ENCODE results near the gene PRAMEF12. TPM values are rescaled to one million over a fixed set of nuclear protein-coding genes. Genes with fewer than 3 reads are reported as not detected.
"Not testable (repeated sequence)": the region's sequence is repeated elsewhere in the genome, so short reads cannot be mapped to it uniquely, and the experiment has no call there.

PRAMEF12 gene
- not detected for polyA plus RNA-seq (2013, experiment 1 of 2; ENCODE audit: insufficient read length)
- not detected for polyA plus RNA-seq (2013, experiment 2 of 2; ENCODE audit: insufficient read length)

DNA sequence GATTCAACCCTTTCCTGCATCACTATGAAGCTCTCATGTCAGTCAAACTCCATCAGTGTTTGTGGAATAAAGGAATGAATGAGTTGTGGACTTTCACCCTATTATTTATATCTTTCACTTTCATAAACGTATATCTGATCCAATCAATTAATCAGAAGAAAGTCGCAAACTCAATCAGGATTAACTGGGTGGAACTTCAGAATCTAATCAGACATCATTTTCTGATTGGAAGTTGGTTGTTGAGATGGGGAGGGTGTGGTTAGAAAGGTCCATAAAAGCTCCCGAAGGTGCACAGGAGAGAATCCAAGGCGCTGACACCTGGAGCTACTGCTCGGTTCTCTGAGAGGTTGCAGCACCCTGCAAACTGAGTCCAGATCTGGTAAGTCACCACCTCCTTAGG lies at the start of gene PRAMEF12:
Gene PRAMEF12, plus strand, starts transcription at position 301 of the 400 bp plus-strand sequence. CDS start 1,130 bp downstream, outside the sequence.
- DNase-seq: no peak

DNA sequence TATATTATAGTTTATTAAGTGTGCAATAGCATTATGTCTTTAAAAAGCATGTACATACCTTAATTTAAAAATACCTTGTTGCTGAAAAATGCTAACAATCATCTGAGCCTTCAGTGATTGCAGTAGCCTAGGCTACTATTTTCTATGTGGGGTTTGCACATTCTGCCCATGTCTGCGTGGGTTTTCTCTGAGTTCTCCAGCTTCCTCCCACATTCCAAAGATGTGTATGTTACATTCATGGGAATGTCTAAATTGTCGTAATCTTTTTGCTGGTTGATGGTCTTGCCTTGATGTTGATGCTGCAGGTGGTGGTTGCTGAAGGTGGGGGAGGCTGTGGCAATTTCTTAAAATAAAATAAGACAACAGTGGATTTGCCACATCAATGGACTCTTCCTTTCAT lies 45.1 kb upstream of the PRAMEF12 start:
- no peak for DNase-seq

DNA sequence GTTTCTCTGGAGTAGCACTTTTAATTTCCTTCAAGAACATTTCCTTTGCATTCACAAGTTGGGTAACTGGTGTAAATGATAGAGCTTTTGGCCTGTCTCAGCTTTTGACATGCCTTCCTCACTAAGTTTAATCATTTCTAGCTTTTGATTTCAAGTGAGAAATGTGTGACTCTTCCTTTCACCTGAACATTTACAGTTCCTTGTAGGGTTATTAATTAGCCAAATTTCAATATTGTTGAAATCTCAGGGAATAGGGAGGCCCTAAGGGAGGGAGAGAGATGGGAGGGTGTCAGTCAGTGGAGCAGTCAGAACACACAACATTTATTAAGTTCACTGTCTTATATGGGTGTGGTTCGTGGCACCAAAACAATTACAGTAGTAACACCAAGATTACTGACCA lies 43.4 kb upstream of the PRAMEF12 start:
- no peak for DNase-seq

DNA sequence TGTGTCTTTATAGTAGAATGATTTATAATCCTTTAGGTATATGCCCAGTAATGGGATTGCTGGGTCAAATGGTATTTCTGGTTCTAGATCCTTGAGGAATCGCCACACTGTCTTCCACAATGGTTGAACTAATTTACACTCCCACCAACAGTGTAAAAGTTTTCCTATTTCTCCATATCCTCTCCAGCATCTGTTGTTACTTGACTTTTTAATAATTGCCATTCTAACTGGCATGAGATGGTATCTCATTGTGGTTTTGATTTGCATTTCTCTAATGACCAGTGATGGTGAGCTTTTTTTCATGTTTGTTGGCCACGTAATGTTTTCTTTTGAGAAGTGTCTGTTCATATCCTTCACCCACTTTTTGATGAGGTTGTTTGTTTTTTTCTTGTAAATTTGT lies 42.5 kb upstream of the PRAMEF12 start:
- DNase-seq: not testable (repeated sequence)

DNA sequence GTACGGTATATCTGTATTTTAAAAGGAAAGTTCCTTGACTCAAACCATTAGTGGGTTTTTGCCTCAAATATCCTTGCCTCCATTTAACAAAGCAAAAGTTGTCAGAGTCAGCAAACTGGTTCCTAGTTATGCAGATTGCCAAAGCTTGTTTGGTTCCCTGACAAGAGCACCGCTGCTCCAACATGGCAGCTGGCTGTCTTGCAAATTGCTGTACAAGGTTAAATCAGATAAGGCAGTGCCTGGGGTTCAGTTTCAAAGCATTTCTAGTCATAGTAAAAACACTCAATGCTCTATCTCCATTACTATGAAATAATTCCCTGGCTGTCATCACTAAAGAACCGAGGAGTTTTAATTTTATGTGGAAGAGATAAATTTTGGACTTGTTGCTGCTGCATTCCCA lies 38.9 kb upstream of the PRAMEF12 start:
- no peak for DNase-seq

DNA sequence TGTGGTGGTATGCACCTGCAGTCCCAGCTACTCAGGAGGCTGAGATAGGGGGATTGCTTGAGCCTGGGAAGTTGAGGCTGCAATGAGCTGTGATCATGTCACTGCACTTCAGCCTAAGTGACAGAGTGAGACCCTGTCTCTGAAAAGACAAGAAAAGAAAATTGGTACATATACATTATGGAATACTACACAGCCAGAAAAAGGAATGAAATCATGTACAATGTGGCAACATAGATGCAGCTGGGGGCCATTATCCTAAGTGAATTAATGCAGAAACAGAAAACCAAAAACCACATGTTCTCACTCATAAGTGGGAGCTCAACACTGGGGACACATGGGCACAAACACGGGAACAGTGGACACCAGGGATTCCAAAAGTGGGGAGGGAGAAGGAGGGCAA lies 34.6 kb upstream of the PRAMEF12 start:
- no peak for DNase-seq

DNA sequence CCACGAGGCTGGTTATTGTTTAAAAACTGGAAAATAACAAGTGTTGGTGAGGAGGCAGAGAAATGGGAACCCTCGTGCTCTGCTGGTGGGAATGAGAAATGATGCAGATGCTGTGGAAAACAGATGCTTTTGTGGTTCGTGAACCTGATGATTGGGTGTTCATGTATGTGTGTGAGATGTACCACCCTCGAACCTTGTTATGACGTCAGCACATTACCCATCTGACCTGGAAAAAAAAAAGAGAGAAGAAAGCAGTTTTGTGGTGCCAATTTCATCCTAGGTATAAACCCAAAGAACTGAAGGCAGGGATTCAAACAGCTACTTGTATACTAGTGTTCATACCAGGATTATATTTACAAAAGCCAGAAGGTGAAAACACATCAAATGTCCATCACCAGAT lies 33.9 kb upstream of the PRAMEF12 start:
- DNase-seq: no peak

DNA sequence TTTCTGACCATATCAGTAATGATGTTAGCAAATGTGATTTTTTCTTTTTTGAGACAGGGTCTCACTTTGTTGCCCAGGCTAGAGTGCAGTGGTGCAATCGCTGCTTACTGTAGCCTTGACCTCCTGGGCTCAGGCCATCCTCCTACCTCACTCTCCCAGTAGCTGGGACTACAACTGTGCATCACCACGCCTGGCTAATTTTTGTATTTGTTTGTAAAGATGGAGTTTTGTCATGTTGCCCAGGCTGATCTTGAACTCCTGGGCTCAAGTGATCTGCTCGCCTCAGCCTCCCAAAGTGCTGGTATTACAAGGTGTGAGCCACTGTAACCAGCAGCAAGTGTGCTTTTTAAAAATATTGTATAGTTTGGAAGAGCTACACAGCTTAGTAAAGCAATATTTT lies 31.6 kb upstream of the PRAMEF12 start:
- DNase-seq: no peak

DNA sequence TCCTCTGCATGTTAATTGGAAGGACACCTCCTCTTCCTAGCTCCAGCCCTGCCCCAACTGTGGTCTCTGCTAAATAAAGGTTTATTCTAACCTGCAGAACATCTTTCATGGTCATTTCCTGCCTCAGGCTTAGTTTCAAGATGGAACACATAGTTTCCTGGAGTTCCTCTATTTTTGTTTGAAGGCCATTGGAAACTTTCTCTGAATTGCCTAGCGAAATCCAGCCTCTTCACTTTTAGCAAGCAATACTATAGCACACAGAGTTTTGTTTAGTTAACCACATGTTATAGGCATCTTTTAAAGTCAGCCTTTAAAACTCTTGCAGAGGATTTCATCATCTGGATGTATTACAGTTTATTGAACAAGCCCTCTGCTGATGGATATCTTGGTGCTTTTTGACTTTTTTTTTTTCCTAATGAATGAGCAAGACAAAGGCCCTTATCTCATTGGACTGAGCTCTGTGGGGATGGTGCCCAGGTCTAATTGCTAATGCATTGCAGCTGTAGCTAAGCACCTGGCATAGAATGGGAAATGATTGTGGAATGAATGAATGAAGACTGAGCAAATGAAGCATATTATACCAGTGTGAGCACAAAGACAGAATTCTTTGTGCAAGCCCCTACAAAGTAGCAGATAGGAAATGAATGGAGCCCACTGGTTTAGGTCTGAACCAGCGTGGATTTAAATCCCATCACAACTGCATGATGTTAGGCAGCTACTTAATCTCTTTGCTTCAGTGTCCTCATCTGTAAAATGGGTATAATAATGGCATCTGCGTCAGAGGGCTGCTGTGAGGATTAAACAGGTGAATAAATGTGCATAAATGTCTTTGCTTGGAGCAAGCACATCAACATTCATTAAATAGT lies 28.2 kb upstream of the PRAMEF12 start:
- DNase-seq: peak; percentile 61

DNA sequence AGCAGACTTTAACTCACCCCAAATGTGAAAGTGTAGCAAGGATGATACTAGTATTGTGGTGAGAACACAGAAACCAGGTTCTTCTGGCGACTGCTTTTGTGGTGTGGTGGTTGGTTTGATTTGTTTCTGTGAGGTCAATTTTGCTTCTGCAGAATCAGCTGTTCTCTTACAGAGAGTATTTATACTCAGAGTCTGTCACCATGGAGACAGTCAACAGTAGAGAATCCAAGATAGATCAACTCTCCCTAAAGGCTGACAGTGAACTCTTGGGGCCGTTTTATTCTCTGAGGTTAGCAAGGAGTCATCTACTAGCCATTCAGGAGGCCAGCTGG lies 27.6 kb upstream of the PRAMEF12 start, which contains the start of gene CFAP107:
Gene CFAP107, plus strand, starts transcription at position 209 of the 332 bp plus-strand sequence. CDS start 231 bp downstream, outside the sequence.
- DNase-seq: peak; percentile 24

DNA sequence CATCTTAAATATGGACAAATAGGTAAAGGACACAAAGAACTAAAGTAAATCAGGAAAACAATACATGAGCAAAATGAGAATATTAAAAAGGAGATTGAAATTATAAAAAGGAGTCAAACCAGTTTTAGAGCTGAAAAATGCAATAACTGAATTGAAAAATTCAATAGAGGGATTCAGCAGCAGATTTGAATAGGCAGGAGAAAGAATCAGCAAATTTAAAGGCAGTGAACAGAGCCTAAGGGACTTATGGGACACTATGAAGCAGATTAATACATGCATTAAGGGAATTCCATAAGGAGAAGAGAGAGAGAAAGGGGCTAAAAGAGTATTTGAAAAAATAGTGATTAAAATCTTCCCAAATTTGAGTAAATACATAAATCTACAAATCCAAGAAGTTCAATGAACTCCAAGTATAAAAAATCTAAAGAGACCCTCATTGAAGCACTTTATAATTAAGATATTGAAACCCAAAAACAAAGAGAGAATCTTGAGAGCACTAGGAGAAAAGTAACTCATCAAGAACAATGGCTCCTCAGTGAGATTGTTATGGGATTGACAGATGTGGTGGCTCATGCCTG lies 24.7 kb upstream of the PRAMEF12 start:
- no peak for DNase-seq

DNA sequence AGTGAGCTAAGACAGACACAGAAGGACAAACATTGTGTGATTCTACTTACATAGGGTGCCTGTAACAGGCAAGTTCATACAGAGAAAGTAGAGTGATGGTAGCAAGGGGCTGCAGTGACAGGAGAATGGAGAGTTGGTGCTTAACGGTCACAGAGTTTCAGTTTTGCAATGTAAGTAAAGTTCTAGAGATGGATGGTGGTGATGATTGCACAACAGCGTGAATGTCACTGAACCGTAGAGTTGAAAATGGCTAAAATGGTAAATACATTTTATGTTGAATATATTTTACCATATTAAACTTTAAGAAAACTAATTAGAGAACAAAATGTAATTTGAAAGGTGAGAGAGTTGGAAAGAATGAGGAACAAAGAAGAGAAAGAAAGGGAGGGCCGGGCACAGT lies 18.8 kb upstream of the PRAMEF12 start:
- no peak for DNase-seq

DNA sequence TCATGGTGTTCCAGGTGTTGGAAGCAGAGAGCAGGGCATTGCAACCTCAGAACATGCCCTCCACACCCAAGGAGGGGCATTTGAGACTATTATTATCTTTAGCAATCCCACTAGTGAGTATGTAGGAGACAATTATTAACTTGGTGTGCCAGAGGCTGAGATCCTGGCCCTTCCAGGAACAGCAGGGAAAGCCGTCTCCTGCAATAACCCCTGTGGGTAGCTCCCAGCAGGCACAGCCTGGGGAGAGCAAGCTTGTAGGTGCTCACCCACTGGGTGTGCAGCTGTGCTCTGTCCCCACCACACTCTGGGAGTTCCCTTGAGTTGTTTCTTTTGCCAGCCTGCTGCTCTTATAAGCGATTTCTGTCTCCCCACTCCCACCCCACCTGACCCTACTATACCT lies 17.3 kb upstream of the PRAMEF12 start:
- DNase-seq: no peak

DNA sequence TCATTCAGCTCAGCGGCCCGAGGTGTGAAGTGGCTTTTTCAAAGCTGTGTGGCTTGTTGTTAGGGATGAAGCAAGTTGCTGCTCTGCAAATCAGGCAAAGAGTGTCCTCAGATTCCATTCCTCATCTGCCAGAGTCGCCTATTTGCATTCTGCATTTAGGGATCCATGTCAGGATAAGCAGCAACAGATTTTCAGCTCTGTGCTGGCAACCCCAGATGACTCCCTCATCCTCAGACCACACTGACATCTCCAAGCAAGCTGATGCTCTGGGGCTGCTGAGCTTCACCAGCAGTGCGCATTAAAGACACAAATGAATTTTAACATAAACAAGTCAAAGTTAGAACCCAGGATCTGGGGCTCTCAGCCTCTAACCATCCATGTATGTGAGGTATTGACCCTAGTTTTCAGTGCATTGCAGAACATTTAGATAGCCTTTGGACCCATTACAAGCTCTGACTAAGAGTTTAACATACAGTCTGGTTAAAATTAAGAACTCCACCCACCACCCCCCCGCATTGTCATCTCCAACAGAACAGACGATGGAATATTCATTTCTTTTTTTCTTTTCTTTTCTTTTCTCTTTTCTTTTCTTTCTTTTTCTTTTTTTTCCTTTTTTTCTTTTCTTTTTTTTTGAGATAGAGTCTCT lies 16.6 kb upstream of the PRAMEF12 start:
- DNase-seq: peak; percentile 6

DNA sequence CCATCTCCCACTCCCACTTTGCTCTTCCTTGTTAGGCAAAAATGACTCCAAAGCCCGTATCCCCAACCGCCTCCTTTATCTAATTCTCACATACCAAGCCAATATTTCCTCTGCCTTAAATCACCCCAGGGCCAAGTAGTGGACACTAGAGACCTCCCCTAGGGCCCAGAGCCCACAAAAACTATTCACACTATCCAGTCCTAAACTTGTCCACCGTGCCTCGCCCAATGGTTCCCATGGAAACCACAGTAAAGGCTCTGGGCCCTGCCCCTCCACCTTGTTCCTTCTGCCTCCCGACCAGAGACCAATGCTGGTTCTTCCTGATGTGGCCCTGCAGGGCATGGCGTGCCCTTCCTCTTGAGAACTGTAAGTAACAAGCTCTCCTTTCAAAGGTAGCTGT lies 15.7 kb upstream of the PRAMEF12 start:
- no peak for DNase-seq

DNA sequence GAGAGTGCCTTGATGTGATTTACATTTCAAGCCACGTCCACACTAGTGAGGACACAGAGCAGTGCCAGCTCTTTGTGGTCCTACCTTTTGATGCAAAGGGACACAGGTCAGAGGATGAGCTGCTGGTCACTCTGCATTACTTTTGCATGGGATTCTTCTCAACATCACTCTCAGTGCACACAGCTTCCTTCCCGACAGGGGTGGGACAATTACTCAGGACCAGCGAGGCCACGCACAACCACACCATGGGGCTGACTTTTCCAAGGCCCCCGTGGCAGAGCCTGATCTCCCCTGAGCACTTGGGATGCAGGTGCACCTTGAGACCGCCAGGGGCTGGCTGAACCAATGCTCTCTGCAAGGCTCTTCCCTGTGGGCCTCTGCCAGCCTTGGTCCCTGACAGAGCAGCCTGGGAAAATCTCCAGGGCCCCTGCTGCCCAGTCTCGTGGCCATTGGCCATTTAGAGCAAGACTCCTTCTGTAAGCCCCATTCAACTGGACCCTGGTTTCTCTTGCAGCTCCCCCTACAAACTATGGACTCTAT lies 13.2 kb upstream of the PRAMEF12 start:
- DNase-seq: no peak

DNA sequence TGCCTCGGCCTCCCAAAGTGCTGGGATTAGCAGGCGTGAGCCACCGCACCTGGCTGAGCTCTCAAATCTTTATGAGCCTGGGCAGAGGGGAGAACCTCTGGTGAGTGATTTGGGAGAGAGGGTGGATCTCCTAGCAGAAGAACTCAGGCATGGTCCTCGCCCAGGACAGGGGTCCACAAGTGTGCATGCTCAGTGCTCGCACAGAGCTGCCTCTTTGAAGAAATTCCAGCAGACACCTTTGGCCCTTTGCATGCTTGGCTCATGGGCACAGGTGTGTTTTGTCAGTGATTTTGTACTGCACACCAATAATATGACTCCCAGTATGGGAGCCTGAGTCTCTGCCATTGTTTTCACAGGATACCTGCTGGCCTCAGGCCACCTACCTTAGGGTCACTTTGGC lies 11.8 kb upstream of the PRAMEF12 start:
- no peak for DNase-seq

DNA sequence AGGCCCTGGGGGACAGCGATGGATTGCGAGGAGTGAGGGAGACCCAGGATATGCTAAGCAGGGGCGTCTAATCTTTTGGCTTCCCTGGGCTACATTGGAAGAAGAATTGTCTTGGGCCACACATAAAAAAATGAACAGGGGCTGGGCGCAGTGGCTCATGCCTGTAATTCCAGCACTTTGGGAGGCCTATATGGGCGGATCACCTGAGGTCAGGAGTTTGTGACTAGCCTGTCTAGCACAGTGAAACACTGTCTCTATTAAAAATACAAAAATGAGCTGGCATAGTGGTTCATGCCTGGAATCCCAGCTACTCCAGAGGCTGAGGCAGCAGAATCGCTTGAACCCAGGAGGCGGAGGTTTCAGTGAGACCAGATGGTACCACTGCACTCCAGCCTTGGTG lies 10.8 kb upstream of the PRAMEF12 start:
- no peak for DNase-seq

DNA sequence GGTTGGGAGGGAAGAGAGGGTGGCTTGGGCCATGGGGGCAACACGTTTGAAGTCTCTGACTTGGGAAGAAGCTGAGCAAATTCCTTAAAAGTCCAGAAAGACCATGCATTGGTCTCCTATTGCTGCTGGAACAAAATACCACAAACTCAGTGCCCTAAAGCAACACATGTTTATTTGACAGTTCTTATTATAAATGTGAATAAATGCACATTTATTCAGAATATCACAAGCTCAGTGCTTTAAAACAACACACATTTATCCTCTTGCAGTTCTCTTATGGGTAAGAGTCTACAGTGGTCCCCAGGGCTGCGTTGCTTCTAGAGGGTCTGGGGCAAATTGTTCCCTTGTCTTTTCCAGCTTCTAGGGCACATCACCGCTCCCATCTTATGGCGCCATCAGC lies 10.1 kb upstream of the PRAMEF12 start:
- DNase-seq: no peak

DNA sequence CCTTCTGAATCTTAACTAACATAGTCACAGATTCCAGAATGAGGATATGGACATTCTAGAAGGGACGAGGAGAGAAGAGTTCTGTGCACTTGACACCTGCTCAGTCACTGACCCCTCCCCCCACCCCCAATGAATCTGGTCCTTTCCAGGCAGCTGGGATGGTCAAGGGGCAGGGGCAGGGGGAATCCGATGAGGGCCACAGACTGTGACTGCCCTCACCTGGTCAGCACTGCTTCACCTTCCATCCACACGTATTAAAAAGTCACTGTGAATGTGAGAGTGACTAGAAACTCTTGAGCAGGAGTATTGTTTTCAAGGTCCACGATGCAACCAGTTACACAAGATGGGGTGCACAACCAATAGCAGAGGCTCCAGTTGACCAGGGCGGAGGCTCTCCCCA lies 9.5 kb upstream of the PRAMEF12 start:
- no peak for DNase-seq

DNA sequence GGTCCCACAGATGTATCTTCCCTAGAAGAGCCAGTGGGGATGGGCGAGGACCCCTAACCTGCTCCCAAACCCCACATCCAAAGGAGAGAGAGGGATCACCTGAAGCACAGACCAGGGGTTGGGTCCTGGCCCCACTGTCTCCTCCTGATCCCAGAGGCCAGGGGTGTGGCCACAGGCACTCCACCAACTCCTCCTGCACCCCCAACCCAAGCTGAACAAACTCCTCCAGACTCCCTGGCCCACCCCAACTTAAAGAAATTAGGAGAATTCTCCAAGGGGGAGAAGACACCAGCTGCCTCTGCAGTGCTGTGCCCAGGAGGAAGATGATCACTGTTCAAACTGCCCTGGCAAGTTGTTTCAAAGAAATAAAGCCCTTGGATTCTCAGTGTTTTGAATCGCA lies 4.5 kb upstream of the PRAMEF12 start:
- DNase-seq: no peak

DNA sequence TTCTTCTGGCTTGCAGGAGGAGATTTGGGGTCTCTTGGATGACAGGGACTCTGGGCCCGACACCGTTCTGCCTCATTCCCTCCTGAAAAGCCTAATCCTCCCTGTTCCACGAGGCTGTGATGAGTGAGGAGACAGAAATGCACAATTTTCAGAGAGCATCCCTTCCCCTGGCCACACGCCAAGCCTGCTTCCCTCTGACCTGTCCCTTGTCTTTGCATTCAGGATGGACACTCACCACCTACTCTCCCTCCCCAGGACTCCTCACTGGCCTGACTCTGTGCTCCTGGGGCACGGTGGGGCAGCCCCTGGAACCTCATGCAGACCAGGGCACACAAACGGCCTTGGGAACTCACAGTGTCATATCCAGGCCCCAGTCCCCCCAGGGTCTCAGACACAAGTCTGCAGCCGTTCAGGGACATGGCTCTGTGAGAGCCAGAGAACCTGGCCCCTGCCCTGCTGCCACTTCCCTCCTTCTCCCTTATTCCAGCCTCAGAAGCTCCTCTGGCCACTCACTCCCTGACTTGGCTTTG lies 3.5 kb upstream of the PRAMEF12 start:
- no peak for DNase-seq

DNA sequence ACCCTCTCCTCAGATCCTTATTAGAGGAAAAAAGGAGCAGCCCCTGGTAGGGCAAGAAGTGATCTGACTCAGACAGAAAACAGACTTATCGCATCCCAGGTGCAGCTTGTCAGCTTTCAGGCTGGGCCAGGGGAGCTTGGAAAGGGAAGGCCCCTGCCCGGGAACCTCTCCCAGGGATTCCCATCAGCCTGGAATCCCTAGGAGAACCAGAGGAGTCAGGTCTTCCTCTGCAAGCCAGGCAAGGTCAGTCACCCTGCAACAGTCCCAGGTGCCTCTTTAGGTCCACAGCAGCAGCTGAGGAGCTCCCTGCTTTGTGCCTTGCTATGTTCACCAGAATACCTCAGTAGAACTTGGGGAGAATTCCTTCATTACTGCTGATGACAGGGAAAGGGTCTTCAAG lies 2.9 kb upstream of the PRAMEF12 start:
- DNase-seq: no peak
